ENCODE results near the gene ESPN. TPM values are rescaled to one million over a fixed set of nuclear protein-coding genes. Genes with fewer than 3 reads are reported as not detected.
"Not testable (repeated sequence)": the region's sequence is repeated elsewhere in the genome, so short reads cannot be mapped to it uniquely, and the experiment has no call there.

Gene ESPN
- total RNA-seq, 1 donor from 2014 or later, result 1.6 TPM

DNA sequence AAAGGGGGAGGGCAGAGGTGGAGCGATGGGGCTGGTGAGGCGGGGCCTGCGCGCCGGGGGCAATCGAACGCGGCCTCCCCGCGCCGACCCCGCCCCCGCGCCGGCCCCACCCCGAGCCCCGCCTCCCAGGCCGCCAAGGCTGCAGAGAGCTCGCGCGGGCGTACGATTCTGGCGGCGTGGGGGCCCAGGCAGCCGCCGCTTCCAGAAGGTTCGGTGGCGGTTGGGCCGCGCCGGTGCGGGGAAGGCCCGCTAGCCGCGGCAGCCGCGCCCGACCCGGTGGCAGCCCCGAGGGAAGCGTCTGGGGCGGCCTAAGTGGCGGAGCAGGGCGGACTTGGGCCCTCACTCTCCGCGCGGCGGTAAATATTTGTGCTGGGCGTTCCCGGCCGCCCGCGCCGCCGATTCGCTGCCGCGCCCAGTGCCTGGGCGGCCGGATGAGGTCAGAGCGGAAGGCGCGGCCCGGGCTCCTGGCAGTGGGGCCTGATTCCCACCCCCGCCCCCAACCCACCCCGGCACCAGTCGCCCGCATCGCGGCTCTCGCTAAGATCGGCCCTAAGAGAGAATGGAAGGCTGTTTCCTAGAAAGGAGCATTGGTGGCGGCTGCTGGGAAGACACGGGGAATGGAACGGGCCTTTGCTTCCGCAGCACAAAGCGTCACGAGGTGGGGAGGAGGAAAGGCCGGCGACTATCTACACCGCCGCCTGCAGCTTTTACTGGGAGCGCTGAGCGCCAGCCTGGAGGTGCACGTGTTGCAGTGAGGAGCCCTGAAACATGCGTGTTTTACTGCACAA is 31.0 kb upstream of the ESPN start, which contains the start of gene ACOT7:
Gene ACOT7 (minus strand): TSS at position 368 of the 788 bp plus-strand sequence. CDS start 368 bp downstream, outside the sequence.
- TF ChIP-seq, protein P1, sequence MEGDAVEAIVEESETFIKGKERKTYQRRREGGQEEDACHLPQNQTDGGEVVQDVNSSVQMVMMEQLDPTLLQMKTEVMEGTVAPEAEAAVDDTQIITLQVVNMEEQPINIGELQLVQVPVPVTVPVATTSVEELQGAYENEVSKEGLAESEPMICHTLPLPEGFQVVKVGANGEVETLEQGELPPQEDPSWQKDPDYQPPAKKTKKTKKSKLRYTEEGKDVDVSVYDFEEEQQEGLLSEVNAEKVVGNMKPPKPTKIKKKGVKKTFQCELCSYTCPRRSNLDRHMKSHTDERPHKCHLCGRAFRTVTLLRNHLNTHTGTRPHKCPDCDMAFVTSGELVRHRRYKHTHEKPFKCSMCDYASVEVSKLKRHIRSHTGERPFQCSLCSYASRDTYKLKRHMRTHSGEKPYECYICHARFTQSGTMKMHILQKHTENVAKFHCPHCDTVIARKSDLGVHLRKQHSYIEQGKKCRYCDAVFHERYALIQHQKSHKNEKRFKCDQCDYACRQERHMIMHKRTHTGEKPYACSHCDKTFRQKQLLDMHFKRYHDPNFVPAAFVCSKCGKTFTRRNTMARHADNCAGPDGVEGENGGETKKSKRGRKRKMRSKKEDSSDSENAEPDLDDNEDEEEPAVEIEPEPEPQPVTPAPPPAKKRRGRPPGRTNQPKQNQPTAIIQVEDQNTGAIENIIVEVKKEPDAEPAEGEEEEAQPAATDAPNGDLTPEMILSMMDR (IDR thresholded peaks at IDR 0.05; ENCODE audit: unreplicated experiment), result no peak
- H3K36me3 Mint-ChIP-seq, result no peaks in the 10 kb centered on the region
- peak; percentile 81 to 85 for DNase-seq (ENCODE audit: low spot score in 2 of 2, unreplicated experiment in 2 of 2)
- peak within 1 kb of the TSS; percentile 99 for H3K27ac Mint-ChIP-seq
- H3K4me1 Mint-ChIP-seq, result peaks cover 14% of the 10 kb centered on the region
- H3K27me3 Mint-ChIP-seq (ENCODE audit: low read depth), result peaks cover 13% of the 10 kb centered on the region
- peak within 1 kb of the TSS; percentile 76 for H3K4me3 Mint-ChIP-seq
- H3K9me3 Mint-ChIP-seq, result no peaks in the 10 kb centered on the region

DNA sequence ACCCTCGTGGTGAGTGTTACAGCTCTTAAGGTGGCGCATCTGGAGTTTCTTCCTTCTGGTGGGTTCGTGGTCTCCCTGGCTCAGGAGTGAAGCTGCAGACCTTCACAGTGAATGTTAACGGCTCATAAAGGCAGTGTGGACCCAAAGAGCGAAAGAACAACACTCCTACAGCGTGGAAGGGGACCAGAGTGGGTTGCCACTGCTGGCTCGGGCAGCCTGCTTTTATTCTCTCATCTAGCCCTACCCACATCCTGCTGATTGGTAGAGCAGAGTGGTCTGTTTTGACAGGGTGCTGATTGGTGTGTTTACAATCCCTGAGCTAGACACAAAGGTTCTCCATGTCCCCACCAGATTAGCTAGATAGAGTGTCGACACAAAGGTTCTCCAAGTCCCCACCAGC is 29.4 kb upstream of the ESPN start:
- not testable (repeated sequence) for H3K36me3 Mint-ChIP-seq; DNase-seq (ENCODE audit: low spot score in 2 of 2, unreplicated experiment in 2 of 2); H3K9me3 Mint-ChIP-seq
- H3K4me3 Mint-ChIP-seq, result peak overlapping the region; percentile 41
- peaks cover 14% of the 10 kb centered on the region for H3K4me1 Mint-ChIP-seq
- peak overlapping the region; percentile 53 for H3K27ac Mint-ChIP-seq
- H3K27me3 Mint-ChIP-seq (ENCODE audit: low read depth), result peaks cover 13% of the 10 kb centered on the region

DNA sequence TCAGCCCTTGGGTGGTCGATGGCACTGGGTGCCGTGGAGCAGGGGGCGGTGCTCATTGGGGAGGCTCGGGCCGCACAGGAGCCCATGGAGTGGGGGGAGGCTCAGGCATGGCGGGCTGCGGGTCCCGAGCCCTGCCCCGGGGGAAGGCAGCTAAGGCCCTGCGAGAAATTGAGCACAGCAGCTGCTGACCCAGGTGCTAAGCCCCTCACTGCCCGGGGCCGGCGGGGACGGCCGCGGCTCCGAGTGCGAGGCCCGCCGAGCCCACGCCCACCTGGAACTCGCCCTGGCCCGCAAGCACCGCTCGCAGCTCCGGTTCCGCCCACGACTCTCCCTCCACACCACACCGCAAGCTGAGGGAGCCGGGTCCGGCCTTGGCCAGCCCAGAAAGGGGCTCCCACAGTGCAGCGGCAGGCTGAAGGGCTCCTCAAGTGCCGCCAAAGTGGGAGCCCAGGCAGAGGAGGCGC is 28.8 kb upstream of the ESPN start:
- H3K4me1 Mint-ChIP-seq, result peaks cover 14% of the 10 kb centered on the region
- not testable (repeated sequence) for H3K36me3 Mint-ChIP-seq; H3K9me3 Mint-ChIP-seq; H3K27ac Mint-ChIP-seq; H3K4me3 Mint-ChIP-seq; DNase-seq (ENCODE audit: low spot score in 2 of 2, unreplicated experiment in 2 of 2)
- H3K27me3 Mint-ChIP-seq (ENCODE audit: low read depth), result peaks cover 13% of the 10 kb centered on the region

DNA sequence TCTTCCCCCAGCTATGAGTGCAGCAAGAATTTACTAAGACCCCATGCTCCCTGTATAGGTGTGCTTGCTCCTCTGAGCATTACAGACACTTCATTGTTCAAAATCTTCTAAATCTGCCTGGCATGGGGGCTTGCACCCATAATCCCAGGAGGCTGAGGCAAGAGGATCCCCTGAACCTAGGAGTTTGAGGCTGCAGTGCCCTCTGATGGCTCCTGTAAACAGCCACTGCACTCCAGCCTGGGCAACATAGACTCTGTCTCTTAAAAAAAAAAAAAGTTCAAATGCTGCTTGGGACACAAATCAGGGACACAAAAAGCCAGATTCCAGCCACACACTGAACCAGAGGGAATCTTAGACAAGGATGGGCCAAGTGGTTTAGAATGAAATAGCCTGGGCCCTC is 27.6 kb upstream of the ESPN start:
- no peak for DNase-seq (ENCODE audit: low spot score in 2 of 2, unreplicated experiment in 2 of 2)
- Mint-ChIP-seq H3K4me3 (no peak overlapping the region), H3K27me3 (ENCODE audit: low read depth) (peaks cover 14% of the 10 kb centered on the region), H3K36me3 (no peaks in the 10 kb centered on the region), H3K27ac (no peak overlapping the region), H3K4me1 (peaks cover 12% of the 10 kb centered on the region), H3K9me3 (no peaks in the 10 kb centered on the region)
- TF ChIP-seq, protein P1 (IDR thresholded peaks at IDR 0.05; ENCODE audit: unreplicated experiment), result no peak

DNA sequence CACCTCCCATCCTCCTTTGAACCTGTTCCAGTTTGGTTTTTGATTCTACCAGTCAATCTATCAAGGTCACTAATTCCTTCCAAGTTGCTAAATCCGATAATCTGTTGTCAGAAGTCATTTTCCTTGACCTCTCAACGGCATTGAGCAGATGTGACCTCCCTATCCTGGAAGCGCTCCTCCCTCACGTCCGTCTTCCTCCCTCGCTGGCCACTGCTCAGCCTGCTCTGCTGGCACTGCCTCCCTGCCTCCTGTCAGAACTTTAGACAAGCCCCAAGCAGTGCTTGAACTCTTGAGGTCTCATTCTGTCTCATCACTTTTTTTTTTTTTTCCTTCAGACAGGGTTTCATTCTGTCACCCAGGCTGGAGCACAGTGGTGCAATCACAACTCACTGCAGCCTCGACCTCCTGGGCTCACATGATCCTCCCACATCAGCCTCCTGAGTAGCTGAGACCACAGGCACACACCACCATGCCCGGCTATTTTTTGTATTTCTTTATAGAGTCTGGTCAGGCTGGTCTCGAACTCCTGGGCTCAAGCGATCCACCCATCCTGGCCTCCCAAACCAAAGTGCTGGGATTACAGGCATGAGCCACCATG is 26.6 kb upstream of the ESPN start:
- no peaks in the 10 kb centered on the region for H3K9me3 Mint-ChIP-seq
- peaks cover 15% of the 10 kb centered on the region for H3K27me3 Mint-ChIP-seq (ENCODE audit: low read depth)
- H3K4me3 Mint-ChIP-seq, result no peak overlapping the region
- no peaks in the 10 kb centered on the region for H3K36me3 Mint-ChIP-seq
- no peak overlapping the region for H3K27ac Mint-ChIP-seq
- TF ChIP-seq, protein P1 (IDR thresholded peaks at IDR 0.05; ENCODE audit: unreplicated experiment), result no peak
- H3K4me1 Mint-ChIP-seq, result peaks cover 6% of the 10 kb centered on the region
- no peak for DNase-seq (ENCODE audit: low spot score in 2 of 2, unreplicated experiment in 2 of 2)

DNA sequence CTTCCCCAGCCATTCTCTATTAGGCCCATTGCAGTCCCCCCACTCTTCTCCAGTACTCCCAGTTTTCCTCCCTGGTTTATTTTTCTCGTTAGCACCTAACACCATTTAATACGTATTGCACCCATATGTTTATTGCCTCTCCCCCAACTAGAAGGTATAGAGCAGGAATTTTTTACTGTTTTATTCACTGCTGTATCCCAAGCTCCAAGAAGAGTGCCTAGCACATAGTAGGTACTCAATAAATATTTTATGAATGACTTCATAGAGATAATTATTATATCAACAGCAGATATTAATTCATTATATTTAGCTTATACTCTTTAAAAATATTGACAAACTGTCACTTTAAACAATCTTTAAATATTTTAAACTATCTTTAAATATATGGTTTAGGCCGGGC is 25.3 kb upstream of the ESPN start:
- TF ChIP-seq, protein P1 (IDR thresholded peaks at IDR 0.05; ENCODE audit: unreplicated experiment), result no peak
- Mint-ChIP-seq H3K27ac (no peak overlapping the region), H3K4me1 (peaks cover under 1% of the 10 kb centered on the region), H3K36me3 (no peaks in the 10 kb centered on the region), H3K4me3 (no peak overlapping the region), H3K9me3 (no peaks in the 10 kb centered on the region), H3K27me3 (ENCODE audit: low read depth) (peaks cover 16% of the 10 kb centered on the region)
- DNase-seq (ENCODE audit: low spot score in 2 of 2, unreplicated experiment in 2 of 2), result no peak

All from mesothelial cell of epicardium (in vitro differentiated cells).